Right renal cortex interstitium (tissue), 3 donors: Measurements from ENCODE around the gene EGFR. TPM values are rescaled to one million over a fixed set of nuclear protein-coding genes. Genes with fewer than 3 reads are reported as not detected.

ENCODE experiments used
- DNase-seq, 3 donors: peaks; one replicate each; pipeline ENCODE4 v3.0.0-alpha.2; 2013; ENCODE audit warnings: low read depth in 3 of 3, low spot score in 2 of 3
- polyA plus RNA-seq, 3 donors: library from polyadenylated mRNA; unstranded; fragments of 120-200 nt; gene quantifications; one replicate each; pipeline ENCODE4 v1.2.1, GENCODE V29; 2013; ENCODE audit not compliant: insufficient read length in 3 of 3

The EGFR gene
- polyA plus RNA-seq, 3 donors, result 30.9 to 32.3 (median 31.1) TPM

DNA sequence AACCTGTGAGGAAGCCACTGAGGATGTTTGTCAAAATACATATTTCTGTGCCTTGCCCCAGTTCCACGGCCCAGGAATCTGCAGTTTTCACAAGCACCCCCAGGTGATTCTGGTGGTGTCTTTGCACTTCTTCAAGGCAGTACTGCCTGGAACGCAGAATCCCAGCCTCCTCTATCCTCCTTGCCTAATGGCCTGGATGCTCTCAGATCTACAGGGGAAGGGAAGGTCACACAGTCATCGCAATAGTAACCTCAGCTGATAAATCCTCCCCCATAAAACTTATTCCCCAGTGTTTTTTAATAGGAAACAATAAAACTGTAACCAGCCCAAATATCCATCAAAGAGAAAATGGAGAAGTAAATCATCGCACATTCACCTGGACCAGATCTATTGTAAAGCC is 78.3 kb downstream of the EGFR start:
- DNase-seq, result no peak

DNA sequence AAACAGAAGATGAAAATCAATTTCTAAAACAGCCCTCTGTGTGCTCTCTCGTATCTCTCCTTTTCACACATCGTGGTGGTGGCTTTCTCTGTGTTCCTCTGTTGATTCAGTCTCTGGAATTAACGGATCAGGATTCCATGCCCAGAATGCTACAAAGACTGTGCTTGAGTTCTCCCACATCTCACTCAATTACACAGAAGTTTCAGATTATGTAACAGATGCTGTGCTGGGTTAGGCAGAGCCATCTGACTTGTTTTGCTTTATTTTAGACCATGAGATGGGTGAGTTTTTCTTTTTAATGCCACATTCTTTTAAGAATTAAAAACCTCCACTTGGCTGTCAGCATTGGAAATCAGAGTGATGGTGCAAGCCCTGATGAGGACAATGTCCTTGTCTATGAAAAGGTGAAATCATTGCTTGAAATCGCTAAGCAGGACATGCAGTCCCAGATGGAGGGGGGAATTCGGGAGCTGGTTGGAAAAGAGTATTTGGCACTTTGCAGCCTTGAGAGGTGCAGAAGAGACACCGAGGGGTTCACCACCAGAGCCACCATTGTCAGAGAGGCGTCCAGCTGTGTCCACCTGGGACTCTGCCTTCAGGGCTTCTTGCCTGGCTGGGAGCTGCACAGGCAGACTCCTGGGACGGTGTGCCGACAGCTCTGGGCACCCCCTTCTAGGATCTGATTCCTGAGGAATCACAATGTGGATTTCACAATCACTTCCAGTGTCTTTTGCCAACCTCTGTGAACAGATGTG is 80.4 kb downstream of the EGFR start:
- DNase-seq, result no peak

DNA sequence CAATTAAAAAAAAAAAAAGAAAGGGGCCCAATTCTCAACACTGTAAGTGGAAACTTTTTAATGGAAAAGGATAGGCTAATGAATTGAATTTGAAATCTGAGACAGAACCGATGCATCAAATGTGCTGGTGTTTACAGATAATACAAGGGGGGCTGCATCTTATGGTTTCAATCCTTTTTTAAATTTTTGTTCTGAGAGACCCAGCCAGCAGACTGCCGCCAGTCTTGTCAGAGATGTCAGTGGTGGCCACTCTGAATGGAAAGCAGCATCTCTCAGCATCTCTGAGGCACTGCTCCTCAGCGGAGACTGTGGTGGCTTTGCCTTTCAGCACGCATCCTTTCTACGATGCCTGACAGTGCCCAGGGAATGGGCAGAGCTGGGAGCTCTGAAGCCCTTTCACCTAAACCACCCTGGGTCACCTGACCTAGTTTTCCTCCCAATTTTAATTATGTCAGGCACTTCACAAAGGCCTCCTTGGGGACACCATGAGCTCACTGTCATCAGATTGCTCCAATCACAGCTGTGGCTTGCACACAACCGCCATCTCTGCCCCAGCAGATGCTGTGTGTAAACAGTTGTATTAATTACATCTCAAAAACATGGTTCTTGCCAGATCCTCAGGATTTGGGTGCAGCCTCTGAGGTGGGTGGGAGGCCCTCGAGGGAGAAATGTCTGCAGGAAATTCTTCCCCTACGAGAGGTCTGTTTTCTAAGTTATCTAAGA is 81.2 kb downstream of the EGFR start:
- DNase-seq, result no peak

DNA sequence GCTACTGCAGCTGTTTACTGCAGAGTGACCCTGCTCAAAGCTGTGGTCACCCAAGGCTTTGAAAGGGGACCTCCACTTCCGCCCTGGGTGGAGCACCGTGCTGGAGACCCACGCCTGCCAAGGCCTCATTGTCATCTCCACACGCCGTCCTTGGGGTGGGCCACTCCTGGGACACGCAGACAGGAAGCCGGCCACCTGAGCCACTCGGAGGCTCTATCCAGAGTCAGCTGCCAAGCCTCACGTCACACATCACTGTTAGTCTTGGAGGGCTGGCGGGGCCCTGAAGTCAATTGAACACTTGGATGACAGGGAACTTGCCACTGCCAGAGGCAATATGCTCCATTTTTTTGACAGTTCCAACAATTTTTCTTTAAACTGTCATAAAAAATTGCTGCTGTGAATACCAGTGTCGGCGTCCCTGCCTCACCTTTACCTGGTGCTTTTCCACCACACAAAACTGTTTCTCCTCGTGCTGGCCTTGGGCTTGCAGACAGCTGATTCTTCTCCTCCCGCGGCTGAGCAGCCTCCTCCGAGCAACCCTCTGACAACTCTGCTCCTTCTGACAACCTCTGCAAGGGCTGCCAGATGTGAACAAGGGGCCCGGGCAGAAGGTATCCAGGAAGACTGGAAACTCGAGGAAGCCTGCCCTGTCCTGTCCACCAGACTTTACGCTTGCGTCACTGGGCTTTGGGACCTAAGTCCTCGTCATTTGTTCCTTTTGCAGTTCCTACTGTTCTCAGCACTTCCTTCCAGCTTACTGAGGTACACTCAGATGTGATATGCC is 81.9 kb downstream of the EGFR start:
- DNase-seq, result no peak

DNA sequence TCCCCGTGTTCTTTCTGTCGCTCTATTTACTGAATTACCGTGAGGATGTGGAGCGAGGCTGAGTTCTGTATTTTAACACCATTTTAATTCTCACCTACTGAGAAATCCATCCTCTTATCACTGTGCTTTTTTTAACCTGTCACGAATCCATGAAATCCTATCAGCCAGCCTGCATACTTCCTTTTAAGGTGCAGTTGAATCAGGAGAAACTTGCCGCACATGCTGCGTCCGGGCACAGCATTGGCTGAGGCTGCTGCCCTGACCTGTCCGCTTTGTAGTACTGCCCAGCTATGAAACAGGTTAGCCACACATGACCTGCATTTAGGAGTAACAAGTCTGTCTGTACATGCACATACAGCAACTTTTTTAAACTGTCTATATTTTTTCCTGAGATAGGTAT is 82.5 kb downstream of the EGFR start:
- DNase-seq, result no peak

DNA sequence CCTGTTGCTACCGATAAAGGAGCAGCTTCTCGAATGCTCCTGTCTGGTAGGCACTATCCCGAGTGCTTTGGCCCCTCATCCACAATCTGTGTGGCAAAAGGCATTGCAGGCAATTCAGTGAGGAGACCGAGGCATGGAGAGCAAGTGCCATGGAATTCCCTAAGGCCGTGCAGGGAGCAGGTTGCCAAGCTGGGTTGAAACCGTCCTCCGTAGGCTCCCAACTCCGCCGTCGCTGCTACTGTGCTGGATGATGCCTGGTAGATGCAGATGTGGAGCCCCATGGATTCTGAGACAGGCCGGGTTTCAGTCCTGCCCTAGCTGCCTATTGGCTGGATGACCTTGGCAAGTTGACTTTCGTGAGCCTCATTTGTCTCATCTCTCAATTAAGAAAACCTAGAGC is 85.3 kb downstream of the EGFR start:
- no peak for DNase-seq

DNA sequence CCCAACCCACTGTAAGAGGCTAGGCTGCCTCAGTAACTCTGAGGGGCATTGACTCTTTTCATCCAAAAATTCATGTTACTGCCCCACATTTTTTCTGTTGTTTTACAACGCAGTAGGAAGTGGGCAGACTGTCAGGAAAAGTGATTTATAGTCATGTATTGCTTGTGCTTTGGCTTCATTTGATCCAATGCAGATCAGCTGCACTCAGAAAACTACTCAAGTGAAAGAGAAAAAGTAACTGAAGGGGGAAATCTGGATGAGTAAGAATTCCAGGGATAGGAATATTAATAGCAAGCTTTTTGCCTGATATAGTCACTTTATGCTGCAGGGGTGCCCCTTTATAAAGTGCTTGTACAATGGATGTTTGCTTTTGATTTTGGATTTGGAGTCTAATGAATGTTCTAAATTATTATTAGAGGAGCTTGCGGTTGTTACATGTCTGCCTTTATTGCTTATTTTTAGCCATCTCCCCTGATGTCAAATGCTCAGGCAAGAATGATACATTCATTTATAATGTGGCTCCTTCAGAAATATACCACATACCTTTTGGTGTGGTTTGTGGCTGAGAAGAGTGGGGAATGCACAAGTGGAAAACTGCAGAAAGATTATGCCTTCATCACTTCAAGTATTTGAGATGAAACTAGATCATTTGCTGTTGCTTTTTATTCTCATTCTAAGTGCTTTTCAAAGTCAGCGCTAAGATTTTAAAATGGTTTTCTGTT is 86.1 kb downstream of the EGFR start:
- no peak for DNase-seq

DNA sequence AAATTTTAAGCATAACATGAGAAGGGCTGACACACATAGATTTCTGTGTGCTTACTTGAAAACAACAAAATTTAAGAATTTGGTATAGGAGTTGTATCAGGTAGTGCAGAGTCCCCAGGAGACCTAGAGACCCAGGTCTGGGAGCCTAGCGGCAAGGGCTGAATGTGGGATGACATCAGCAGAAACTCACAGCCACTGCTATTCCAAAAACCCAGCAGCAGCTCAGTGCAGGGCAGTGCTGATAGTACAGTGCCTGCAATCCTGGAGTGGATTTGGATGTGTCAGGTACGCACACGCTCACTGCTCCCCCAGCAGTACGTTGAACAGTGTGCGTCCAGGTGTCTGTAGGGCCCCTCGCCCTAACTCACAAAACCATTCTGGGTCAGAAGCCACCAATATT is 87.1 kb downstream of the EGFR start:
- DNase-seq, result no peak

DNA sequence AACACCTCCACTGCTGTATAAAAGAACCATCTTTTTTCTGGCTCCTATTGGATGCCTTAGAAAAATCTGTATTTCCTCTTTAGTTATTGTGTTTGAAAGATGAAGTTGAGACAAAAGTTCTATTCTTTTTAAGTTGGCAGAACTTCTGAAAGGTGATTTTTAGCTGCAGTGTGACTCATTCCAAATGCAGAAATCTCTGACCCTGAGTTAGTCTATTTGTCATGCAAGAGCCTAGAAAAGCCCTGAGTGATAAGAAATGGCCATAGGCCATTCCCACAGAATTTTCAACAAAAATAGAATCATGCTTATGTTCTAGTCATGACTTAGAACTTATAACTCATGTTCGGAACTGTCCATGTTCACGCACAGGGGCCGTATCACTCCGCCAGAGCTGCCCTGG is 89.1 kb downstream of the EGFR start:
- no peak for DNase-seq

DNA sequence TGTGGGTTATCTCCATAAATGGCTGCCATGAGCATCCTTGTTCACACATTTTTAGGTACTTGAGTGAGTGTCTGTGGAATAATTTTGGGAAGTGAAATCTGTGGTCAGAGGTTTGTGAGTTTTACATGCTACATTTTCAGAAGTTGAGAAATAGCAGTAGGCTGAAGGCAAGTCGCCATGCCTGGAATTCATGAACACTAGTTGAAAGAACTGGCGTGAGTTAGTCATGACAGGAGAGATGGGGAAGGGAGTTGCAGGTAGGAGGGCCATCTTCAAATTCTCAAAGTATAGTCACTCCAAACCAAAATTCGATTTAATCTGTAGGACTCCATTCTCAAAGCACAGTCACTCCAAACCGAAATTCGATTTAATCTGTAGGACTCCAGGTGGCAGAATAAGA is 89.6 kb downstream of the EGFR start:
- no peak for DNase-seq

DNA sequence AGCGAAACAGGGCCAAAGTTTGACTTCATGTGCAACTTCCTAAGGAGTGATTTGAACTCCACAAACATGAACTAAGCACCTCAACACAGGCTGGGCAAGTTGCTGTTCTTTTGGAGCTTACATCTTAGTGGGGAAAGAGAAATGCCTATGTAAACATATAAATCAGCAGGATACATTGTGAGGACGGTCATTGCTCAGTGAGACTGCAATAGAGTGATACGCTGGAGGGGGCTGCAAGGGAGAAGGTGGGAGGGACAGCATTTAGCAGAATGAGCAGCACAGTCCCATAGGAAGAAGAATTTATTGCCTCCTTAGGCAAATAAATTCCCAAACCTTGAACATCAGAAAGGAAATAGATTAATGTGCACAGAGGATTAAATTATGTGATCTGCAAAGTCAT is 90.0 kb downstream of the EGFR start:
- DNase-seq, result no peak

DNA sequence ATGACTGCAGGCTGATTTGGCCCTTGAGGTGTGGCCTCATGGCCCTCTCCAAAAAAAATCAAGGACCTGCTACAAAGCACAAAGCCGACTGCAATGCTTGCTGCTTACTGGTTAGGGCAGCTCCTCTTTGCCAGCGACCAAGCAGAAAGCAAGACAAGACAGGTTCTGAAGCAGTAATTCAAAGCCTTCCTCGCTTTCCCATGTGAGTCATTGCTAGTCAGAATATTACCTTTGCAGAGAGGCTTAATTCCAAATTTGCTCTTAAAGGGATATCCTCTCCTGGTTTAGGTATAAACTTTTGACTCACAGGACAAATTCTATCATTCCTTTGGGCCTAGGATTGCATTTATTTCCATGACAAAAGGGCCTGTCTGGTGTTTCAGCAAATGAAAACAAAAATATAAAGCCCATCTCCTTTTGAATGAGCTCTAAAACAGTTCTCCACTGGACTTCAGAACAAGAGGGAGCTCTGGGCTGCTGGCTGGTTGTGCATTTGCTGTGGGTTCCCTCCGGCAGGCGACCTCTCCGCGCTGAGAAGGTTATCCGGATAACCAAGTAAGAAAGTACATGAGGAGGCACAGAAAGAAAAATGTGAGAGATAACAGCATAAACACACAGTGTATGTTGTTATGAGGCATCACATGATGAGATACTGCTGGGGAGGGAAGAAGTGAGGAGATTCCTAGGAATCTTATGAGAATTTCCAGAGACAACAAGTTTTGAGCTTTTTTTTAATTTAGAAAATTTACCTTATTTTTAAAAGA is 90.8 kb downstream of the EGFR start:
- no peak for DNase-seq

DNA sequence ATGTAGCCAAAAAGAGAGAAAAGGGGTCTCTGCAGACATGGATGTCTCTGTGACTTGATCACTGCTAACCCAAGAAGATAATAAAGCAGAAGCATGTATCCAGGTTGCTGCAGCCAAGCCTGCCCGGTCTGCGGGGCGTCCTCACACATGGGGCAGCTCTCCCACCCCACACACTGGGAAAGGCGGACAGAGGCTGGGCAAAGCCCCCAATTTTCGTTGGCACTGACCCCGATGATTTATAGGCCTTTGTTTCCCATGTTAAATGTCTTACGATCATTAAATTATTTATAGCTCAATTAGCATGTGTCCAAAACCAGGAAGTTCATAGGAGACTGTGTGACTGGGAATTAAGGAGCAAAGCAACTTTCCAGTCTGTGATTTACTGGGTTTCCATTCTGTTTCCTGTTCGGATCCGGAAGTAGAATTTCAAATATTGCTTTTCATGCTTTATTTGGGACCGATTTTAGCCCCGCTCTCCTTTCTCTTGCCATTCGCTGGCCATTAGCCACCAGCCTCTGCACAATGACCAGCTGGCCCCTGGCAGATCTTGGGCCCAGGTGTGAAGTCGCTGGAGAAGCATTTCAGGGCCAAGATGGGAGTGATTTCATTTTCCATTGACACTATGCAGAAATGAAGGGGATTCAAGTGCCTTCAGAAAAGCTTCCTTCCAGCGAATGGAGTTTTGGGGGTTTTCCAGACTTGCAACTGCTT is 91.6 kb downstream of the EGFR start:
- DNase-seq, result no peak

DNA sequence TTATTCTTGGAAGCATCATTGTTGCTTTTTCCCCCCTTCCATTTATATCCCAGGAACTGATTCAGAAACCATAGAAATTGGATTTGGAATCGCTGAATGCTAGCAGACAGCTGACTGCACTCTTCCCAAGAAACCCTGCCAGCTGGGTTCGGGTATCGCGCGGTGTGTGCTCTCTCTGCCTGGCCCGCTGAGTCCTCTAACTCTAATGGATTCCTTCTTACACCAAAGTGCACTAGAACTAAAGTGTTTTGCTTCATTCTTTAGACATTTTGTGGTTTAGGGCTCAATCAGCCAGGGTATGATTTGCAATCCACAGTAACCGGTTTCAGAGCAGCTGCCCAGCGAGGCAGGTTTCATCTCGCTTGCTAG is 92.2 kb downstream of the EGFR start:
- no peak for DNase-seq

DNA sequence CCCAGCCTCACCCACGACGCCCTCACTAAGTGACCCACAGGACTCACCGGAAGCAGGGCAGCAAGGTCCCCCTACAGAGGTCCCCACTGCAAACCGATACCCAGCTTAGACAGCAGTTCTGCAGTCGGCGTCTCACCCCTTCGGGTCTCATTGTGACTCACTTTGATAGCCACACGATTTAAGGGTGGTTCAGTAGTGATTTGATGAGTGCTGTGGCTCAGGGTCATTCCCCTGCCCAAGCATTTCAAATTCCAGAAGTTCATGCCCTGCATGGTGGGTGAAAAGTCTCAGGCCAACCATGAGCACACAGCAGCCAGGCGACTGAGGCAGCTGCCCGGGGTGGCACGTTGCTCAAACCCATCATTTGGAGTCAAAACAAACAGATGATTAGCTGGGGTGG is 93.2 kb downstream of the EGFR start:
- no peak for DNase-seq

DNA sequence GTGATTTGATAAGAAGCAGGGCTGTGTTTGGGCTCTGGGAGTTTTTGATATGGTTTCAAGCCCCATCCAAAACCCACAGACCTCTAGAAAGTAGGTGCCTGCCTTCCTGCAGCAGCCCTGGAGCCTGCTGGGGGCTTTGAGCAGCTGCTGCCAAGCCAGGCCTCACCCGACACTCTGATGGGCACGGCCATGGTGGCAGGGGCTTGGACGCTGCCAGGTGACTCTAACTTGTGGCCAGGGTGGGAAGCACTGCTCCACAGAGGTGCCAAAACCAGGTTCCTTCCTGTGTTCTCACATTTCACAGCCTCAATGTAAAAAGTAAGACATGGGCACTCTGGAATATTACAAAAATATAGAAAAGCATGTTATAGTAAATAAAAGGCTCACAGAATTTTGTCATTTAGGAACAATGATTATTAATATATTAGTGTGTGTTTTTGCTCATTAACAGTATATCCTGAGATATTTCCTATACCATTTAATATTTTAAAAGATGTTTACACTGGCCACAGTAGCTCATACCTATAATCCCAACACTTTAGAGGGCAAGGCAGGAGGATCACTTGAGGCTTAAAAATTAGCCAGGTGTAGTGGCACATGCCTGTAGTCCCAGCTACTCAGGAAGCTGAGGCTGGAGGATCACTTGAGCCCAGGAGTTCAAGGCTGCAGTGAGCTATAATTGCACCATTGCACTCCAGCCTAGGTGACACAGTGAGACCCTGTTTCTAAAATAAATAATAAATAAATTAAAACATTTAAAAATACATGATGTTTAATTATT is 95.1 kb downstream of the EGFR start:
- no peak for DNase-seq

DNA sequence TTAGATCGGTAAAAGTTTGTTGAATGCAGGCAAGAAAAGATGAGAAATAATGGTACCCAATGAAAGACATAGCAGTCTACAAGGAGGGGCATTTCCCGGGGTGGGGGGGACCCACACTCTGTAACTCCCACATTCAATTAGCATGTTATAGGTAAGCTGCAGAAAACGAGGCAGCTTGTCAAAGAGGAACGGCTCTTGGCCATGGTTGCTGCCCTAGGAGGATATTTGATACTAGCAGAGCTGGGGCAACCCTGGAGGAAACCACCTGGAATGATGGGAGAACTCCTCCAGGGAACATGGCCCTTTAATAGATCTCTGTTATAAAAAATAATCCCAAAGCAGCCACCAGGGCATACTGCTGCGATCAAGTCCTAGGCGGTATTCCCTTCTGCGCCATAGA is 98.5 kb downstream of the EGFR start:
- no peak for DNase-seq

DNA sequence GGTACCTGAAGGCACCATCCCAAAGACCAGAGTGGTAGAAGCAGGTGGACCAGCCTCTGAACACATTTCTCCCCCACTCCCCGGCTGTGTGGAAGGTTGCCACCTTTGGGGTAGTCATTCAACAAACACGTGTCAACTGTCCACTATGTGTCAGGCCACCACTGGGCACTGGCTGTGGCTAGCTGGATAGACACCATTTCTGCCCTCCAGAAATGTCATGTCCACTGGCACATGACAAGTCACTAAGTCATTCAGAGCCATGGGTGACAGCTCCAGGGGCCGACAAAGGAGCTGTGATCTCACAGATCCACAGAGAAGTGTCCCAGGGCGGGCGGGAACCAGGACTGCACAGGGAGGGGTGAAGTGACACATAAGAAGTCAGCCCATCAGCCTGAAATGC is 99.6 kb downstream of the EGFR start:
- DNase-seq, result no peak

DNA sequence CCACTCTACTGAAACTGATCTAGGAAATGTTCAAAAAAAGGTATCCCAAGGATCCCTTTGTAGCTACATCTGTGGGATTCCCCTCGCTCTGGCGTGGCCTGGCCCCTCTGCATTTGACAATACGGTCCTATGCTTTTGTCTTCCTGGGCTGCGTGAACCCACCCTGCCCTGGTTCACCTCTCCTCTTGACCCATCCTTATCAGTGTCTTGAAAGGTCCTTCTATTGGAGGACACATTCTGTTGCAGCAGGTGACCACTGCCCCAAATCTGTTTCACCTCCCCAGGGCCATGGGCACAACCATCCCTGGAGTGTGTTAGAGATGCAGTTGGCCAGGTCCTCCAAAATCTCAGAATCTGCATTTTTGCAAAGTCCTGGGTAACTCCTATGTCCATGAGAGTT is 100.8 kb downstream of the EGFR start:
- no peak for DNase-seq
